OCI-LY3 (cell line): ENCODE measurements around the gene LIPG.

Experiments used
- CTCF ChIP-seq: fragments of 200-600, 300-600 bp; sonication (generic); IDR thresholded peaks from 2 replicates; pipeline ENCODE4 v1.5.1; 2014; ENCODE audit warnings: antibody characterized with exemption, low read length, low read depth
- EZH2phosphoT487 ChIP-seq: fragments of 200-600 bp; shearing (Covaris generic); IDR thresholded peaks from 2 replicates; pipeline ENCODE4 v1.6.1; 2018; ENCODE audit warnings: antibody characterized with exemption, mixed run types, low read depth

GRCh38 chr18:49548229-49548636, 13.6 kb upstream of the LIPG start:
- TF ChIP-seq CTCF (no peak), EZH2phosphoT487 (no peak)
